Activated CD4-positive, CD25-positive, alpha-beta regulatory T cell treated with anti-CD3 and anti-CD28 coated beads, Interleukin-2, amount 50 U/mL, for 72 hours (primary cell): ENCODE data around the gene LGSN.
"Not testable (repeated sequence)": the region's sequence is repeated elsewhere in the genome, so short reads cannot be mapped to it uniquely, and the experiment has no call there.

ENCODE experiments used
- DNase-seq: peaks from one replicate; pipeline ENCODE4 v3.0.0; 2021

LGSN gene

GRCh38 chr6:63303476-63303875 lies 16.3 kb downstream of the LGSN start:
- DNase-seq, result no peak

- DNase-seq, result no peak
These were observed 20.1 kb downstream of the LGSN start for GRCh38 chr6:63299667-63300066.

GRCh38 chr6:63295553-63296194 lies 24.1 kb downstream of the LGSN start:
- DNase-seq, result no peak

GRCh38 chr6:63290492-63291058 lies 29.2 kb downstream of the LGSN start:
- DNase-seq, result no peak

- DNase-seq, result no peak
These were observed 30.4 kb downstream of the LGSN start for GRCh38 chr6:63289269-63289872.

- no peak for DNase-seq
These were observed 39.1 kb downstream of the LGSN start for GRCh38 chr6:63280639-63281180.

- no peak for DNase-seq
These were observed 40.9 kb downstream of the LGSN start for GRCh38 chr6:63278916-63279315.

- DNase-seq, result no peak
These were observed 43.8 kb downstream of the LGSN start for GRCh38 chr6:63275953-63276352.

- DNase-seq, result not testable (repeated sequence)
These were observed 44.9 kb downstream of the LGSN start for GRCh38 chr6:63274795-63275430.

GRCh38 chr6:63272397-63272796 lies 47.4 kb downstream of the LGSN start:
- no peak for DNase-seq

- no peak for DNase-seq
These were observed 50.3 kb downstream of the LGSN start for GRCh38 chr6:63269470-63269869.

- no peak for DNase-seq
These were observed 51.2 kb downstream of the LGSN start for GRCh38 chr6:63268574-63268973.

GRCh38 chr6:63267828-63268227 lies 52.0 kb downstream of the LGSN start:
- no peak for DNase-seq

GRCh38 chr6:63267046-63267445 lies 52.7 kb downstream of the LGSN start:
- DNase-seq, result no peak

GRCh38 chr6:63263444-63263843 lies 56.3 kb downstream of the LGSN start:
- no peak for DNase-seq

- no peak for DNase-seq
These were observed 58.0 kb downstream of the LGSN start for GRCh38 chr6:63261820-63262219.

GRCh38 chr6:63259153-63259552 lies 60.6 kb downstream of the LGSN start:
- no peak for DNase-seq

GRCh38 chr6:63249875-63250482 lies 69.8 kb downstream of the LGSN start:
- no peak for DNase-seq

- no peak for DNase-seq
These were observed 73.2 kb downstream of the LGSN start for GRCh38 chr6:63246581-63246980.

GRCh38 chr6:63245909-63246308 lies 73.9 kb downstream of the LGSN start:
- DNase-seq, result no peak

GRCh38 chr6:63245420-63245819 lies 74.4 kb downstream of the LGSN start:
- no peak for DNase-seq

- DNase-seq, result no peak
These were observed 83.4 kb downstream of the LGSN start for GRCh38 chr6:63236398-63236817.

- not testable (repeated sequence) for DNase-seq
These were observed 89.3 kb downstream of the LGSN start for GRCh38 chr6:63230511-63230910.
